GM21360 (cell line): ENCODE measurements around the gene TRIM29.

Source experiments
- ATAC-seq: cut with Tn5 transposase; IDR thresholded peaks from one replicate; pipeline ENCODE4 v1.9.1; 2021; ENCODE audit warnings: mild to moderate bottlenecking, moderate library complexity; ENCODE audit not compliant: unreplicated experiment

The TRIM29 gene

GRCh38 chr11:120124355-120124754 is 13.6 kb downstream of the TRIM29 start:
- no peak for ATAC-seq

GRCh38 chr11:120123946-120124345 is 14.0 kb downstream of the TRIM29 start:
- no peak for ATAC-seq

GRCh38 chr11:120122924-120123683 is 14.8 kb downstream of the TRIM29 start:
- no peak for ATAC-seq

GRCh38 chr11:120121914-120122473 is 15.9 kb downstream of the TRIM29 start:
- ATAC-seq: no peak

GRCh38 chr11:120121336-120121735 is 16.6 kb downstream of the TRIM29 start:
- no peak for ATAC-seq

- no peak for ATAC-seq
Observed at GRCh38 chr11:120120805-120121335, 17.0 kb downstream of the TRIM29 start.

- no peak for ATAC-seq
Observed at GRCh38 chr11:120119121-120119520, 18.8 kb downstream of the TRIM29 start.

- ATAC-seq: no peak
Observed at GRCh38 chr11:120117991-120118390, 19.9 kb downstream of the TRIM29 start.

- no peak for ATAC-seq
Observed at GRCh38 chr11:120116966-120117365, 20.9 kb downstream of the TRIM29 start.

GRCh38 chr11:120115272-120116000 is 22.5 kb downstream of the TRIM29 start:
- no peak for ATAC-seq

GRCh38 chr11:120112174-120112796 is 25.6 kb downstream of the TRIM29 start:
- ATAC-seq: no peak

GRCh38 chr11:120109531-120109930 is 28.4 kb downstream of the TRIM29 start:
- ATAC-seq: no peak

GRCh38 chr11:120108785-120109168 is 29.1 kb downstream of the TRIM29 start:
- no peak for ATAC-seq

GRCh38 chr11:120108154-120108784 is 29.6 kb downstream of the TRIM29 start:
- peak; percentile 59 for ATAC-seq

- ATAC-seq: no peak
Observed at GRCh38 chr11:120107692-120108091, 30.2 kb downstream of the TRIM29 start.

GRCh38 chr11:120106354-120107150 is 31.4 kb downstream of the TRIM29 start:
- ATAC-seq: no peak

- no peak for ATAC-seq
Observed at GRCh38 chr11:120105576-120105975, 32.3 kb downstream of the TRIM29 start.

GRCh38 chr11:120104041-120104565 is 33.8 kb downstream of the TRIM29 start:
- no peak for ATAC-seq

- no peak for ATAC-seq
Observed at GRCh38 chr11:120102864-120103122, 35.1 kb downstream of the TRIM29 start.
